Amniotic stem cell (primary cell): ENCODE measurements around the gene RUVBL1.
A peak's percentile ranks its signal among the peaks of the same experiment; 100 is the strongest.
"Not testable (repeated sequence)": the region's sequence is repeated elsewhere in the genome, so short reads cannot be mapped to it uniquely, and the experiment has no call there.

Experiments used
- DNase-seq: peaks from one replicate; lab custom pipeline; 2025; lab: John Stamatoyannopoulos, UW

The RUVBL1 gene

GRCh38 chr3:128123538-128124368 lies at the start of gene RUVBL1:
Gene RUVBL1, minus strand, starts transcription at chr3:128123812. Its CDS starts 88 bp downstream, at chr3:128123724.
- peak; percentile 92 for DNase-seq

GRCh38 chr3:128173200-128173599 lies 49.6 kb upstream of the RUVBL1 start:
- DNase-seq, result no peak

- peak; percentile 35 for DNase-seq
Measured at GRCh38 chr3:128170866-128171516, 47.4 kb upstream of the RUVBL1 start.

GRCh38 chr3:128168836-128169235 lies 45.2 kb upstream of the RUVBL1 start:
- DNase-seq, result no peak

- no peak for DNase-seq
Measured at GRCh38 chr3:128167973-128168674, 44.5 kb upstream of the RUVBL1 start.

GRCh38 chr3:128167646-128167972 lies 44.0 kb upstream of the RUVBL1 start:
- DNase-seq, result no peak

- no peak for DNase-seq
Measured at GRCh38 chr3:128166971-128167453, 43.4 kb upstream of the RUVBL1 start.

GRCh38 chr3:128163432-128163831 lies 39.8 kb upstream of the RUVBL1 start:
- DNase-seq, result no peak

- no peak for DNase-seq
Measured at GRCh38 chr3:128160661-128161060, 37.0 kb upstream of the RUVBL1 start.

GRCh38 chr3:128155616-128156360 lies 32.2 kb upstream of the RUVBL1 start:
- DNase-seq, result no peak

- DNase-seq, result not testable (repeated sequence)
Measured at GRCh38 chr3:128154354-128154753, 30.7 kb upstream of the RUVBL1 start.

- peak; percentile 57 for DNase-seq
Measured at GRCh38 chr3:128153156-128154041, 29.8 kb upstream of the RUVBL1 start, which contains the start of gene EEFSEC. Gene EEFSEC, plus strand, starts transcription at chr3:128153481. Its CDS starts 27 bp downstream, at chr3:128153508.

GRCh38 chr3:128152419-128153155 lies 29.0 kb upstream of the RUVBL1 start:
- no peak for DNase-seq

- no peak for DNase-seq
Measured at GRCh38 chr3:128151758-128152274, 28.2 kb upstream of the RUVBL1 start.

GRCh38 chr3:128149650-128150049 lies 26.0 kb upstream of the RUVBL1 start:
- no peak for DNase-seq

GRCh38 chr3:128146201-128146600 lies 22.6 kb upstream of the RUVBL1 start:
- DNase-seq, result no peak

- DNase-seq, result no peak
Measured at GRCh38 chr3:128145279-128145678, 21.7 kb upstream of the RUVBL1 start.

GRCh38 chr3:128144512-128145187 lies 21.0 kb upstream of the RUVBL1 start:
- DNase-seq, result no peak

- no peak for DNase-seq
Measured at GRCh38 chr3:128143496-128143895, 19.9 kb upstream of the RUVBL1 start.
